HG03575 (cell line): ENCODE measurements around the gene SDCCAG8.

Source experiments
- ATAC-seq: cut with Tn5 transposase; IDR thresholded peaks from one replicate; pipeline ENCODE4 v1.9.1; 2021; ENCODE audit not compliant: unreplicated experiment, insufficient number of reproducible peaks, low FRiP score; ENCODE audit errors: extremely low read depth

Gene SDCCAG8

DNA sequence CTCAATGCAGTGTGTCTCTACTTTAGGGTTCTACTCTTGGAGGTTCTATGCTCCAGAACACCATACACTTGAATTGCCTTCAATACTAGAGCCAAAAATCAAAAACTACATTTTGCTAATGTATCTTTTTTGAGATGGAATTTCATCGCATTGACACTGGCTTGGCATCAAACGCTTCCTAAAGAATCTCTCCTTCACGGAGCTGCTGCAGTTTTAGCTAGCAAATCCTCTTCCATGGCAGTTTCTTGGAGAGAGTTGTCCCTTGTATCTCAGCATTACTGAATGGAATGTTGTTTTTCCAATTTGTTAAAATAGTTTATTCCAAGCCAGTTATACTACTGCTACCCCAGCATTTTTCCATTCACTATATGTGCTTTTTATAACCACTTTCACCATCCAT, 17.7 kb downstream of the SDCCAG8 start:
- ATAC-seq = no peak

DNA sequence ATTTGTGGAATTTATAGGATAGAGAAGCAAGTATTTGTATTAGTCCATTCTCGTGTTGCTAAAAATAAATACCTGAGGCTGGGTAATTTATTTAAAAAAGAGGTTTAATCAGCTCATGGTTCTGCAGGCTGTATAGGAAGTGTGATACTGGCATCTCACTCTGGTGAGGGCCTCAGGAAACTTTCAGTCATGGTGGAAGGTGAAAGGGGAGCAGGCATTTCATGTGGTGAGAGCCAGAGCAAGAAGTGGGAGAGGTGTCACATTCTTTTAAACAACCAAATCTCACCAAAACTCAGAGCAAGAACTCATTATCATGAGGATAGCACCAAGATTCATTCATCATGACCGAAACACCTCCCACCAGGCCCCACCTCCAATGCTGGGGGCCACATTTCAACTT, 18.1 kb downstream of the SDCCAG8 start:
- no peak for ATAC-seq

DNA sequence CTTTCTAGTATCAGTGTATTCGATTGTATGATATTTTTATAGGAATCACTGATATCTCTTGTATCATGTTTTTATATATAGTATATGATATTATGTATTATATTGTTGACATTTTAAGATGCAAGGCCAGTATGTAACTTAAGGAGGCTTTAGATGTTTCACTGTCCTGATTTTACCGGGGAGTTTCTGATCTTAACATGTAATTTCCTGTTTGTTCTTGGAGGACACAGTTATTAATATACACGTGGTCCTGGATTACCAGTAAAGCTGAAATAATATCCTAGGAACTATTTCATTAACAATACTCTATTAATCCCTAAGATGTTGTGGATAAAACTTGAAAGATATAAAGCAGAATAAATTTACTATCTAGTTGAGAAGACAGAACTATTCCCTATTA, 19.5 kb downstream of the SDCCAG8 start:
- no peak for ATAC-seq

DNA sequence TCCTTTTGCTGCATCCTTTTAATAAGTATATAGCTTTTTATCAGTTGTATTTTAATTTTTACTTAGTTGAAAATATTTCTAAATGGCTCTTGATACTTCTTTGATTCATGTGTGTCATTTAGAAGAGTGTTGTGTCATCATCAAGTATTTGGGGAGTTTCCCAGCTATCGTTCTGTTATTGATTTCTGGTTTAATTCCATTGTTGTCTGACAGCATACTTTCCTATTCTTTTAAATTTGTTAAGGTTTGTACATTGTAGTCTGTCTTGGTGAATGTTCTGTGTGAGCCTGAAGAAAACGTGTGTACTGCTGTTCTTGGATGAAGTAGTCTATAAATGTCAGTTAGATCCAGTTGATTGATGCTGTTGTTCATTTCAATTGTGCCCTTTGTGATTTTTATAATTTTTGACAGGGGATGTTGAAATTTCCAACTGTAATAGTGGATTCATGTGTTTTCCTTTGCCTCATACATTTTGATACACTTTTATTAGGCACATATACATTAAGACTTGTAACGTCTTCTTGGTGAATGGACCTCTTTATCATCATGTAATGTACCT, 24.8 kb downstream of the SDCCAG8 start:
- ATAC-seq = no peak

DNA sequence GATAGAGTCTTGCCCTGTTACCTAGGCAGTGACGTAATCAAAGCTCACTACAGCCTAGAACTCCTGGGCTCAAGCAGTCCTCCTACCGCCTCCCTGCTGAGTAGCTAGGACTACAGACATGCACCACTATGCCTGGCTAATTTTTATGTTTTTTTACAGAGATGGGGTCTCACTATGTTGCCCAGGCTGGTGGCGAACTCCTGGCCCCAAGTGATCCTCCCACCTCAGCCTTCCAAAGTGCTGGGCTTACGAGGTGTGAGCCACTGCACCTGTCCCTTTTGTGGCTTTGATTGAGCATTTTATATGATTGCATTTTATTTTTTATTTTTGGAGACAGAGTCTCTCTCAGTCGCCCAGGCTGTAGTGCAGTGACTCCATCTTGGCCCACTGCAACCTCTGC, 25.8 kb downstream of the SDCCAG8 start:
- ATAC-seq = no peak

DNA sequence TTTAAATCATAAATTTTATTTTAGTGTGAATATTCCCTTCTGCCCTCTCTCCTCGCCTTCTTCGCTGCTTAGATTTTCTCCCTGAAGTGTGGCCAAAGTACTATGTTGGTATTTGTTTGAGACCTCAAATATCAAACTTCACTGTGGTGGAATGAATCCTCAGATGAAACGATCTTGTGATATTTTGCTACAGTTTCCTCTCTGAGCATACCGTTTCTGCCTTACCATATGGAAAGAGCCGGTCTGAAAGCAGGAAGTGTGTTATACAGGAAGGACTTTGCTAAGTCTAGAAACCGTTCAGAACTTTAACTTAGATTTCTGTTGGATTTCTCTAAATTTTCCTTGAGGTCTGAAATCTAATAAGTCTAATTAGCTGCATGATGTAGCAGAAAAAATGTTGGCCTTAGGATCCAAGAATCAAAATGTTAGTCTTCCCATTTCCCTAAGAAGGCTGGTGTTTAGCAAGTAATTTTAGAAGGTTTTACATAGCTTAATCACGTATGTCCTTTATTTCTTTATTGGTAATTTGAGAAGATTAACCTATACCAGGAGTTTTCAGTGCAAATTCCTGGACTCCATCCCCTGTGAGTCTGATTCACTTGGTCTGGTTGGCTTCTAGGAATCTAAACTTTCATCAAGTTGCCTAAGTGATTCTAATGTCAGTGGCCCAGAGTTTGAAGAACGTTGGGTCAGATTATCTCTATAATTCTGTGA, 30.7 kb downstream of the SDCCAG8 start:
- no peak for ATAC-seq

DNA sequence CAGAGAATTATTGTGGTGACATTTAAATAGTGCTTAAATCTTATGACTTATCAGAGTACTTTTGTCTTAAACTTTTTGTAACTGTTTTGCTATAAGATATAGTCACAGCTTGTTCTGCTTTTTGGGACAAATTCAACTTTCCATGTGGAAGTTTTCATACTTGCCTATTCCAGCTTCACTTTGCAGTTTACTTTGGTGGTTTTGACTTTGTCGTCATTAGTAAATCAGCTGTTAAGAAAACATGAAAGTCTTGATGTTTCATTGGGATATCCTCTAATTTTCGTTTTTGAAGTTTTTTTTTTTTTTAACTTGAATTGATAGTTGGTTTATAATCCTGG, 31.3 kb downstream of the SDCCAG8 start:
- no peak for ATAC-seq

DNA sequence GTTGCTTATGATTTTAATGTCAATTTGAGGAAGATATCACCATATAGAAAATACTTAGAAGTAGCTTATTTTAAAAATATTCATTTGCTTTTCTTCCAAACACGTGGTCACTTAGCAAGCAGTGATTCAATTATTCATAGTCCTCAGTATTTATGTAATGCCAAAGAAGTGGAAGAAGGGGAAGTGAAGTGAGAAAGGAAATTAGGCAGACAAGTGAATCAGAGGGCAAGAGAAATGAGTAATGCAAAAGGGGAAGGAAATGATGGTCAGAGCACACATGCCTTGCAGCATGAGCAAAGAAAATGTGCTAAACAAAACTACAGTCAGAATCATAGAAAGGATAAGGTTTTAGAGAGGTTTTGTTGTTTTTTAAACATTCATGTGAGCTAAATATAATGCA, 31.8 kb downstream of the SDCCAG8 start:
- ATAC-seq = peak; percentile 95

DNA sequence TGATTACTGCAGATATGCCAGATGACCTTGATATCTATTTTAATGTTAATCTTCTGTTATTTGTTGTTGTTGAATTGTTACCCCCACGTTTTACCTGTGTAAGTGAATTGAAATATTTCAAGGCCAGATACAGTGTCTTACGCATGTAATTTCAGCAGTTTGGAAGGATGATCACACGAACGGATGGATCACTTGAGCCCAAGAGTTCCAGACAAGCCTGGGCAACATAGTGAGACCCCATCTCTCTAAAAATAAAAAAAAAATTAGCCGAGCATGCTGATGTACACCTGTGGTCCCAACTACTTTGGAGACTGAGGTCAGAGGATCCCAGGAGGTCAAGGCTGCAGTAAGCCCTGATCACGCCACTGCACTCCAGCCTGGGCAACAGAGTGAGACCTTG, 32.2 kb downstream of the SDCCAG8 start:
- no peak for ATAC-seq

DNA sequence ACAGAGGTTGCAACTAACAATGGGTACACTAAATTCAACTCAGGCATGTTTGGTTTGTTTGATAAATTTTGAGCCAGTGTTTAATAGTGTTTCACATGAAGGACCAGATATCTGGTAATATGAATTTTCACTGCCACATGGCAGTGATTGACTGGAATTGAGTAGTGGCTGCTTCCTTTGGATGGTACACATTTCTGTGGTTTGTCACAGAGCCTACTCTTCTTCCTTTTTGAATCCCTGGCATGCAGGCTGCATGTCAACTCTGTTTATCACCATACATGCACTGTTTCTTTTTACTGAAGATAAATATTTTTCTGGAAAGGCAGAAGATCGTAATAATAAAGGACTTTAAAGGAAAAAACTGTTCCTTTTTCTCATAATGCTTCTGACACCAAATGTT, 35.5 kb downstream of the SDCCAG8 start:
- no peak for ATAC-seq

DNA sequence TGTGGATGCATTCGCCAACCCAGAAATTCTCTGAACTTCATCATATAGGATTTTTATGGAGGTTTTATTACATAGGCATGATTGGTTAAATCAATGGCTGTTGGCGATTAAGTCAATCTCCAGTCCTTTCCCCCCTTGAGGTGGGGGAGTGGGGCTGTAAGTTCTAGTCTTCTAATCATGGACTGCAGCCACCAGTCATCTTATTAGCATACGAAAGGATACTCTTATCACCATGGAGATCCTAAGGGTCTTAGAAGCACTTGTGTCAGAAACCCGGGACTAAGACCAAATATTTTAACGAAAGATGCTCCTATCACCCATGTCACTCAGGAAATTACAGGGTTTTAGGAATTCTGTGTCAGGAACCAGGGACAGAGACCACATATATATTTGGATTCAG, 36.3 kb downstream of the SDCCAG8 start:
- no peak for ATAC-seq

DNA sequence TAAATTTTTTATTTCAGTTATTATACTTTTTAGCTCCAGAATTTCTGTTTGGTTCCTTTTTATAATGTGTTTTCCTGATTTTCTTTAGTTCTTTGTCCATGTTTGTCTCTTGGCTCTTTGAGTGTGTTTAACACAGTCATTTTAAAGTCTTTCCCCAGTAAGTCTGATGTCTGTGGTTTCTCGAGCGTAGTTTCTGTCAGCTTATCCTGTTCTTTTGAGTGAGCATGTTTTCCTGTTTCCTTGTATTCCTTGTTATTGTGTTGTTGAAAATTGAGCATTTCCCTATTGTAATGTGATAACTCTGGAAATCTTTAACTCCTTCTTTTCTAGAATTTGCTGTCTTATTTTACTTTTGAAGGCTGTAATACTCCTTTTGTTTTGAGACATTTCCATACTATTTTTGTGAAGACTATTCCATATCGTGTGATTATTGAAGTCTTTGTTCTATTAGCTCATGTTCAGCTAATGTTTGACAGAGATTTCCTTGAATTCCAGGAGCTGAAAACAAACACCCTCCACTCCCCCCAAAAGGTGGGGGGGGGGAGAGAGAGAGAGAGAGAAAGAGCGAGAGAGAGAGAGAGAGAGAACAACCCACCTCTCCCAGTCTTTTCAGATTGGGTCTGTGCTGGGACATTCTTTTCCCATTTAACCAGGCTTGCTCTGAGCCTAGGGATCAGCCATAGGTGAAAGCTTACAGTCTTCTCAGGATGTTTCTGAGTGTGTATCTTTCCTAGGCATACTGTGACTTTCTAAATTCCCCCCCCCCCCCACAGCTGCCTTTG, 38.3 kb downstream of the SDCCAG8 start:
- no peak for ATAC-seq

DNA sequence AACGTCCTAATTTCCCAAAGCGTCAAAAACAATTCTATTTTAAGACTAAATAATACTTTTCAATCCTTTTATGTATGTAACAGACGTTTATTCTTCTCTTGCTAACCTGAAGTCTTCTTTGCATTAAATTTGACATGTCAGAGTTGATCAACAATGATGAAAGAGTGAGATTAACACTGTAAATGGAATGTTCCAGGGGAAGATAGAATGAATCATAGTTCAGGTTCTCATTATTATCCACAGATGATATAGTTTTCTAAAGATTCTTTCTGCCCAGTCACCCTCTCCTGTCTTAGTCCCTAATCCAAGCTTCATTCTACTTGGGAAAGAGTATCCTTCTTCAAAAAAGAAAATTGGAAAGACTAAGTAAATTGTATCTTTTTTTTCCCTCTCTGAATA, 38.9 kb downstream of the SDCCAG8 start:
- ATAC-seq = no peak

DNA sequence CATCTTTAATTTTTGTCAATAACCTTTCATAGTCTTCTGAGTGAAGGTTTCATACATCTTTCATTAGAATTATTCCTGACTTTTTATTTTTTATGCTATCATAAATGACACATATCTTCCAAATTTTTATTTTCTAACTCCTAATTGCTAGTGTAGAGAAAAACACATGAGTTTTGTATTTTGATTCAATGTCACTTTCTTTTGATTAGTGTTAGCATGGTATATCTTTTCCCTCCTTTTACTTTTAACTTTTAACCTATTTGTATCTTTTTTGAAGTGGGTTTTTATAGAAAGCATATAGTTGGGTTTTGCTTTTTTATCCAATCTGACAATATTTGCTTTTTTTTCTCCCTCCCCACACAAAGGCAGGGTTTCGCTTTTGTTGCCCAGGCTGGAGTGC, 43.2 kb downstream of the SDCCAG8 start:
- ATAC-seq = no peak

DNA sequence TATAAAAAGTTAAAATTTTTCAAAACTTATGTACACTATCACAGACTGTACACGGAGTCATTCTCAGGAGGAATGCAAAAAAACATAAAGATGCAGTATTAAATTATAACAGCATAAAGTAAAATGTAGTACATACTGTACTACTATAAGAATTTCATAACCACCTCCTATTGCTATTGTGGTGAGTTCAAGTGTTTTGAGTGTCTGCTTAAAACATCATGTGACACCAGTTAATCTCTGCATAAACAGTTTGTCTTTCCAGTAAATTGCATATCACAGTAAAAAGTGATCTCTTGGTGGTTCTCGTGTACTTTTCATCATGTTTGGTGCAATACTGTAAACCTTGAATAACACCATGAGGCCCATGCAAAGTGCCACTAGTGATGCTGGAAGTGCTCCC, 45.2 kb downstream of the SDCCAG8 start:
- no peak for ATAC-seq

DNA sequence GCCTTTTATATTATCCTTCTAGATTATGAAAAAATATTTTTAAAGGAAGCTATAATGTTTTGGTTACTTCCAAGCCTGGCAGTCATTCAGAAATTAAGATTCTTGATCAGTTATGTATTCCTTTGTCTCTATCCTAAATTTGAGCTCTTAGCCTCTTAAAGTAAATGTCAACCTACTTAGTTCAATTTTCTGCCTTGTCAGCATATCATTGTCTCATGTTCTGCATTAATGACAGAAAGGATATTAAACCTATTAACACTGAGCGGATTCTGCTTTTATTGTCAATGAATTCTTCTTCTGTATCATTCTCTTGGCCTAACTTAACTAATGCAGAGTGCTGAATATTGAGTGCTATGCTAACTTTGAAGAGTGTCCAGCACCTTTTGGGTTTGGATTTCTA, 56.0 kb downstream of the SDCCAG8 start:
- no peak for ATAC-seq

DNA sequence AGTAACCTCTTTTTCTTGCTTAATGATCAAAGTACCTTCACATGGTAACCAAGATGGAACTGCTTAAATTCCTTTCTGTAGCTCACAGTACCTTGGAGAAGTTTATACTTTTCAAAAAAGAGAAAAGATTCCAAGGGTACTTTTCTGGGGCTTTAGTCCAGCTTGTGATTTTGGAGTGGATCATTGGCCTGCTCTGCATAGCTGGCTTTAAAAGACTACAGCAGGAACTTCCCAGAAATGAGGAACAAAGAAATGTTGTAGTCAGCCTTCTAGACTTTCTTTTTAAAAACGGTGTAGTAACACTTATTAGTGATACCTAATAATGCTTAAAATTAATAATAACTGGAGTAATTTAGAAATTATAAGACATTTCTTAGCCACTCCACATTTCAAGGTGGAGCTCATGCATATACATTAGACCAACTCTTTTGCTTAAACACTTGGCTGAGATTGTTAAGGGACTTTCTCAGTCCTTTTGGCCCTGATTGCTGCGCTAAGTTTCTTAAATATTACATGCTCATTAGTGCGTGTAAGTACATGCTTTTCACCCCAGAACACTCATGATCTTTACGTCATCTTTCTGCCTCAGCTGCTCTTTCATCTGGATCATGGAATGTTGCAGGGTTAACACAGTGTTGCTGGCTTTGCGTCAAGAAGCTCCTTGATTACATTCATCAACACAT, 57.3 kb downstream of the SDCCAG8 start:
- ATAC-seq = peak; percentile 11

DNA sequence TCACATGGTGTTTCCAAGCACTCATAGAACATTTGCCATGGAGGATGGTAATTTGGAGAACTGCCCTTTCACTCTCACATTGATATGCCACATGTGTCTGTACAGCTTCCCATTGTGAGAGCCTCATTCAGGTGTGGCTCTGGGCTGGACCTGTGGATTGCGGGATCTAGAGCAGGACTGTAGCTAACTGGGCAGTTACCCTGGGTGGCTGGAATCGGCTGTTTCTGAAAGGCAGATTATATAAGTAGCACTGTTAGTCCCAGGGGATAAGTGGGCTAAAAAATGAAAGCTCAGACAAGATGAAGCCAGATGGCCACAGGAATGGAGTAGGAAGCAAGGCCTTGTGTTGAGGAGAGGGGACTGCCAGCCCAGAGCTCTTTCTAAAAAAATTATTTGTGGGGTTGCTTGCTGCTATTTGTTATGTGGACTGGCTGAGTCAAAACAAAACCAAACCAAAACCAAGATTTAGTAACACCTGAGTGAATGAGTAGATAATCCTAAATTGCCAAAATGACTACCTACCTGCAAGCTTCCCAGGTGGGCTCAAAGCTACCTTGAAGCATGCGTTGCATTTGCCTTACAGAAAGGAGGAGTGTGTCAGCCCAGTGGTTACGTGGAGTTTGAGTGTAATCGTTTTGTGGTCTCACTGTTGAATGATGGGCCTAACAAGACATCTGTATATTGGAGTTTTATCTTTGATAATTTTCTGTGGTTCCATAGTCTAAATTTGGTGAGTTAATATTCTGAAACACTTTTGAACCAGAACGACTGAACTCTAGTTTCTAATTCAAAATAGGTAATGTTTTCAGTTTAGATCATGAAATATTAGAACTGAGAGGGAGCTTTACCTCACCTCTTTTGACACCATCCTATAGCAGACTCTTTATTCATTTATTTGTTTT, 58.0 kb downstream of the SDCCAG8 start:
- ATAC-seq = peak; percentile 69

DNA sequence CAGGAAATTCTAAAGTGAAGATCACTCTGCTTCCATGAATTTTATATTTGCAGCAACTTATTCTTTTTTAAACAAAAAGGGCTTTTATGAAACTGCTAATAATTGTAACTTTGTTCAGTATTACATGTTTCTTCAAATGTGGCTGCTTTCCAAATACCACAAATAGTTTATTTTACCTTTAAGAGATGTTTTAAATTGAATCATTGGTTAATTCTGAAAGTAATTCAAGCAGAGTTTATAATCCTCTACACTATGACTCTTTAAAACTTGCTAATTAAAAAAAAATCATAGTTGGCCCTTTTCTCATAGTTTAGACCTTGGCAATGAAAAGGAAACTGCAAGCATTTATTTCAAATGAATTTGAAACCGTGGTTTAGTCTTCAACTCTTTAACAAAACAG, 59.6 kb downstream of the SDCCAG8 start:
- ATAC-seq = no peak
